K562 (cell line): ENCODE results near the gene DKKL1. TPM values are rescaled to one million over a fixed set of nuclear protein-coding genes. Genes with fewer than 3 reads are reported as not detected.

Experiments used
- ATAC-seq: fragments of 200-7000 bp; cut with Tn5 transposase; 3 replicates; pipeline ENCODE4 v1.9.1; 2020; ENCODE audit warnings: moderate library complexity
- BruUV-seq: library from RNA; stranded (reverse); fragments of 400-500 nt; replicated peaks from 2 replicates; lab custom pipeline; 2021; lab: Mats Ljungman, UMichigan
- CTCF ChIA-PET: fragments of 300-600 bp; formaldehyde crosslinking; extraction: SDS; loops from one replicate; lab custom pipeline; 2021; ENCODE audit warnings: low intra/inter-chr PET ratio; lab: Yijun Ruan, JAX
- POLR2A ChIA-PET: fragments of 300-600, 350-650 bp; sonication (Branson Sonifier 250); formaldehyde crosslinking; extraction: SDS; loops from one replicate; lab custom pipeline; 2021; ENCODE audit warnings: antibody characterized with exemption, inconsistent platforms; lab: Yijun Ruan, JAX
- DNase-seq, 4 experiments: peaks; one replicate each; pipeline versions ENCODE4 v3.0.0 to v3.0.0-alpha.2; 2011 to 2018; ENCODE audit warnings: low spot score in 3 of 4, mixed read lengths in 3 of 4; ENCODE audit errors: extremely low read depth in 1 of 4
- FAIRE-seq: peaks from 2 replicates; lab custom pipeline; 2011; peaks lifted over from hg19 to GRCh38; lab: Jason Lieb, UNC
- H2AFZ ChIP-seq: 2 replicates; pipeline ENCODE4 v1.6.0; 2011; ENCODE audit warnings: low read depth, low read length, control low read depth, inconsistent platforms
- H3K27ac ChIP-seq: fragments of 200-600 bp; 3 replicates; pipeline ENCODE4 v1.8.0; 2011; ENCODE audit warnings: low read depth, mild to moderate bottlenecking, control low read depth, inconsistent platforms, low read length, moderate library complexity, mixed read lengths; ENCODE audit errors: extremely low read depth
- H3K27me3 ChIP-seq, 2 experiments: fragments of 300-600 bp in 1 of 2; 2 replicates in 1 of 2; 3 replicates in 1 of 2; pipeline versions ENCODE4 v1.6.0 to v1.8.0; 2011; ENCODE audit warnings: inconsistent platforms in 2 of 2, low read length in 2 of 2, mild to moderate bottlenecking in 1 of 2, mixed read lengths in 1 of 2, moderate library complexity in 1 of 2; ENCODE audit not compliant: control insufficient read depth in 2 of 2, insufficient read depth in 2 of 2
- H3K36me3 ChIP-seq: fragments of 300-600 bp; 3 replicates; pipeline ENCODE4 v1.8.0; 2011; ENCODE audit warnings: mild to moderate bottlenecking, low read length, inconsistent platforms; ENCODE audit not compliant: control insufficient read depth, insufficient read depth
- H3K4me1 ChIP-seq, 2 experiments: fragments of 200-600 bp in 1 of 2; replicated peaks in 1 of 2; 2 replicates in 1 of 2; 3 replicates in 1 of 2; pipeline versions ENCODE4 v1.5.1 to v1.8.0; 2011; ENCODE audit warnings: inconsistent platforms in 2 of 2, low read length in 2 of 2, mild to moderate bottlenecking in 1 of 2, mixed read lengths in 1 of 2, moderate library complexity in 1 of 2; ENCODE audit not compliant: control insufficient read depth in 2 of 2, insufficient read depth in 2 of 2
- H3K4me2 ChIP-seq: 2 replicates; pipeline ENCODE4 v1.6.1; 2011; ENCODE audit warnings: low read length, control low read depth, inconsistent platforms, mixed read lengths; ENCODE audit not compliant: insufficient read depth
- H3K4me3 ChIP-seq: fragments of 200-600 bp; sonication (generic), shearing (Covaris generic); 2 replicates; pipeline ENCODE4 v1.5.1; 2016; ENCODE audit warnings: control low read depth, inconsistent platforms
- H3K79me2 ChIP-seq: fragments of 200-600 bp; 3 replicates; pipeline ENCODE4 v1.8.0; 2011; ENCODE audit warnings: low read length, inconsistent platforms; ENCODE audit not compliant: control insufficient read depth, insufficient read depth
- H3K9ac ChIP-seq, 2 experiments: 2 replicates each; pipeline versions ENCODE4 v1.6.0 to v1.6.1; 2011; ENCODE audit warnings: low read depth in 2 of 2, low read length in 2 of 2, control low read depth in 1 of 2, inconsistent platforms in 1 of 2, mild to moderate bottlenecking in 1 of 2, mixed read lengths in 1 of 2; ENCODE audit not compliant: insufficient read depth in 1 of 2
- H3K9me1 ChIP-seq: one replicate; pipeline ENCODE4 v1.6.0; 2011; ENCODE audit warnings: inconsistent platforms, mild to moderate bottlenecking, low read length, moderate library complexity; ENCODE audit not compliant: control insufficient read depth, insufficient read depth
- H3K9me3 ChIP-seq: replicated peaks from 2 replicates; pipeline ENCODE4 v1.5.1; 2011; ENCODE audit warnings: low read depth, low read length, inconsistent platforms; ENCODE audit not compliant: control insufficient read depth, insufficient read depth
- H4K20me1 ChIP-seq: replicated peaks from 2 replicates; pipeline ENCODE4 v1.6.1; 2011; ENCODE audit warnings: low read length, inconsistent platforms, mixed read lengths; ENCODE audit not compliant: control insufficient read depth, insufficient read depth
- BACH1 ChIP-seq: fragments of 200-800 bp; sonication (Bioruptor generic); IDR thresholded peaks from 2 replicates; pipeline ENCODE4 v1.6.1; 2016; ENCODE audit warnings: missing genetic modification characterization, missing compliant biosample characterization
- EP400 ChIP-seq: fragments of 450-650 bp; IDR thresholded peaks from 2 replicates; pipeline ENCODE4 v1.6.1; 2017; ENCODE audit warnings: antibody characterized with exemption, mild to moderate bottlenecking, moderate library complexity
- ESRRB ChIP-seq: fragments of 250-450 bp; sonication (Bioruptor Pico); IDR thresholded peaks from 2 replicates; pipeline ENCODE4 v1.5.0; 2020; ENCODE audit warnings: mild to moderate bottlenecking, moderate library complexity, borderline replicate concordance
- ETS2 ChIP-seq: IDR thresholded peaks from 2 replicates; pipeline ENCODE4 v1.6.1; 2016; ENCODE audit warnings: borderline replicate concordance, missing genetic modification characterization, mild to moderate bottlenecking, moderate library complexity, missing compliant biosample characterization; ENCODE audit not compliant: poor library complexity, severe bottlenecking
- HNRNPUL1 ChIP-seq: fragments of 200-400 bp; formaldehyde crosslinking; IDR thresholded peaks from 2 replicates; pipeline ENCODE4 v1.6.1; 2017; ENCODE audit warnings: low read length
- MAFG ChIP-seq: fragments of 450-650 bp; conservative IDR thresholded peaks from 2 replicates; pipeline ENCODE4 v1.6.1; 2016; ENCODE audit warnings: missing genetic modification characterization, missing compliant biosample characterization
- NR2C2 ChIP-seq, 2 experiments: fragments of 200-800 bp in 1 of 2; sonication (Bioruptor generic) in 1 of 2; sonication (generic) in 1 of 2; formaldehyde crosslinking in 1 of 2; IDR thresholded peaks; 2 replicates each; pipeline versions ENCODE4 v1.6.1 to v1.8.0; 2016 to 2022; ENCODE audit warnings: mild to moderate bottlenecking in 1 of 2, missing compliant biosample characterization in 1 of 2, missing genetic modification characterization in 1 of 2, missing genetic modification reagents in 1 of 2
- PHF21A ChIP-seq: fragments of 450-650 bp; IDR thresholded peaks from 2 replicates; pipeline ENCODE4 v1.6.1; 2017; ENCODE audit warnings: low read depth, borderline replicate concordance
- PRMT5 ChIP-seq: sonication (generic); formaldehyde crosslinking; IDR thresholded peaks from 2 replicates; pipeline ENCODE4 v1.5.0; 2020; ENCODE audit warnings: missing genetic modification reagents
- PTTG1 ChIP-seq: fragments of 450-650 bp; IDR thresholded peaks from 2 replicates; pipeline ENCODE4 v1.6.1; 2016; ENCODE audit warnings: low read depth, mild to moderate bottlenecking, missing genetic modification characterization, missing compliant biosample characterization
- RFX5 ChIP-seq: IDR thresholded peaks from 2 replicates; pipeline ENCODE4 v1.6.1; 2011; ENCODE audit warnings: low read depth, mild to moderate bottlenecking, improper control_type of control experiment, low read length
- XRCC3 ChIP-seq: fragments of 450-650 bp; IDR thresholded peaks from 2 replicates; pipeline ENCODE4 v1.6.1; 2017; ENCODE audit warnings: mild to moderate bottlenecking, moderate library complexity
- XRCC4 ChIP-seq: IDR thresholded peaks from one replicate; pipeline ENCODE4 v1.6.1; 2011; ENCODE audit not compliant: insufficient read depth, insufficient read length; ENCODE audit errors: extremely low read depth
- ZBED1 ChIP-seq: IDR thresholded peaks from 2 replicates; pipeline ENCODE4 v1.6.1; 2014
- ZFP30 ChIP-seq: fragments of 250-450 bp; sonication (Bioruptor Pico); IDR thresholded peaks from 2 replicates; pipeline ENCODE4 v1.8.0; 2022; ENCODE audit warnings: moderate library complexity, mild to moderate bottlenecking, inconsistent platforms, borderline replicate concordance
- WGBS: fragments of 100-300 bp; shearing (Covaris generic); methylation state at CpG from one replicate; pipeline ENCODE4 v1.1.6; 2016; ENCODE audit warnings: low coverage, mixed read lengths; ENCODE audit not compliant: insufficient coverage; ENCODE audit errors: missing lambda C conversion rate; 5-methylcytosine and 5-hydroxymethylcytosine counted together
- in situ Hi-C: fragments of 300-500 bp; cut with MboI; formaldehyde crosslinking; loops from 4 replicates; pipeline ENCODE4 v1.15.0; 2018; ENCODE audit warnings: inconsistent platforms, mixed read lengths
- intact Hi-C: fragments of 100-400 bp; cut with micrococcal nuclease; formaldehyde crosslinking; loops from 2 replicates; pipeline ENCODE4 v1.14.2; 2022
- polyA plus RNA-seq, 8 experiments: library from polyadenylated mRNA; depleted of rRNA in 4 of 8; stranded (reverse) in 5 of 8; unstranded in 3 of 8; fragments of >200 nt; fragmentation: Nextera tagmentation in 2 of 8; fragmentation: Illumina TruSeq in 1 of 8; extraction: Ambion mirVana in 2 of 8; extraction: Trizol in 1 of 8; gene quantifications; 2 replicates each; pipeline versions ENCODE4 v1.2.1 to v1.2.3, GENCODE V29; 2011 to 2014; ENCODE audit warnings: inconsistent platforms in 1 of 8, missing spikeins in 1 of 8
- total RNA-seq, 7 experiments: library from RNA; depleted of rRNA in 6 of 7; stranded (reverse); fragments of >200 nt in 6 of 7; fragmentation: Illumina TruSeq in 2 of 7; extraction: Trizol in 2 of 7; gene quantifications; 2 replicates each; pipeline versions ENCODE4 v1.2.1 to v1.2.3, GENCODE V29; 2011 to 2021; ENCODE audit warnings: low replicate concordance in 1 of 7
- TF ChIP-seq, protein P1 (sequence below): fragments of 250-450 bp; sonication (Bioruptor Pico); IDR thresholded peaks from 2 replicates; pipeline ENCODE4 v1.5.0; 2021; ENCODE audit warnings: mild to moderate bottlenecking, borderline replicate concordance

Gene DKKL1
- total and polyA plus RNA-seq, 9 of the 15 experiments (the other 6 are each of a cell fraction or from before 2014, with no cell fraction given), result 0.15 to 1.7 (median 0.52) TPM

DNA sequence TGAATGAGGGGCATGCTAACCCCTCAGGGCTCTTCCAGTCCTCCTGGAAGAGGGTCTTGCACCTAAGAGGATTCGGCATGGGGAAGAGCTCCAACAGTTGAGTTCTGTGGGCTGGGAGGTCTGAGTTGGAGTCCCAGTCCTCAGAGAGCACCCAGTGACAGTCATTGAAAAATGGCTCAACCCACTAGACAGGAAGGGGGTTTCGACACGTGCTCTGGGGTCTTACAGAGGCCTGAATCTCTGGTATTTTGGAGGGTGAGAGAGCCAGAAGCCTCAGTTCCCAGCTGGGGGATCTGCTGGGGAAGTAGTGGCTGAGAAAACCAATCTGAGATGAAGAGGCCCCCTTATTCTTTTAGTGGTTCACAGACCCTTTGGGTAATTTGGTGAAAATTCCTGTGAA is 50.6 kb downstream of the DKKL1 start:
- Histone ChIP-seq H3K27ac (no peak overlapping the region), H3K27me3 (no peaks in the 10 kb centered on the region), H3K9ac (peak overlapping the region in 1 of 2 experiments; percentile 70; a peak in 2 of 4 replicates), H3K9me3 (no peaks in the 10 kb centered on the region), H4K20me1 (no peaks in the 10 kb centered on the region), H2AFZ (no peak overlapping the region), H3K79me2 (no peaks in the 10 kb centered on the region), H3K4me2 (no peak overlapping the region), H3K4me3 (no peak overlapping the region), H3K36me3 (no peaks in the 10 kb centered on the region), H3K4me1 (peaks cover 22 to 40% of the 10 kb centered on the region in 2 experiments), H3K9me1 (no peaks in the 10 kb centered on the region)
- intact Hi-C loops, result no loop called here
- CTCF ChIA-PET, result no interaction called here
- no peak for FAIRE-seq
- no peak for ATAC-seq
- DNase-seq, result no peak
- POLR2A ChIA-PET, result interaction anchor here (1.0 to 1.4 kb wide), 2 partner anchors 10 to 264 kb away, joined by 3 to 6 read pairs; partner anchors contain the start of gene PTH2
- TF ChIP-seq PRMT5 (CRISPR knock-in tag) (no peak), ETS2 (tag) (no peak), NR2C2 (CRISPR knock-in tag; IDR thresholded peaks at IDR 0.05) (no peak), NR2C2 (tag; IDR thresholded peaks at IDR 0.05) (no peak), ZBED1 (no peak), HNRNPUL1 (no peak), MAFG (tag) (no peak), BACH1 (no peak), RFX5 (no peak), ZFP30 (CRISPR knock-in tag) (no peak), ESRRB (CRISPR knock-in tag) (no peak), XRCC3 (no peak), EP400 (no peak), PHF21A (no peak), PTTG1 (tag) (no peak), XRCC4 (no peak)
- TF ChIP-seq, protein P1, sequence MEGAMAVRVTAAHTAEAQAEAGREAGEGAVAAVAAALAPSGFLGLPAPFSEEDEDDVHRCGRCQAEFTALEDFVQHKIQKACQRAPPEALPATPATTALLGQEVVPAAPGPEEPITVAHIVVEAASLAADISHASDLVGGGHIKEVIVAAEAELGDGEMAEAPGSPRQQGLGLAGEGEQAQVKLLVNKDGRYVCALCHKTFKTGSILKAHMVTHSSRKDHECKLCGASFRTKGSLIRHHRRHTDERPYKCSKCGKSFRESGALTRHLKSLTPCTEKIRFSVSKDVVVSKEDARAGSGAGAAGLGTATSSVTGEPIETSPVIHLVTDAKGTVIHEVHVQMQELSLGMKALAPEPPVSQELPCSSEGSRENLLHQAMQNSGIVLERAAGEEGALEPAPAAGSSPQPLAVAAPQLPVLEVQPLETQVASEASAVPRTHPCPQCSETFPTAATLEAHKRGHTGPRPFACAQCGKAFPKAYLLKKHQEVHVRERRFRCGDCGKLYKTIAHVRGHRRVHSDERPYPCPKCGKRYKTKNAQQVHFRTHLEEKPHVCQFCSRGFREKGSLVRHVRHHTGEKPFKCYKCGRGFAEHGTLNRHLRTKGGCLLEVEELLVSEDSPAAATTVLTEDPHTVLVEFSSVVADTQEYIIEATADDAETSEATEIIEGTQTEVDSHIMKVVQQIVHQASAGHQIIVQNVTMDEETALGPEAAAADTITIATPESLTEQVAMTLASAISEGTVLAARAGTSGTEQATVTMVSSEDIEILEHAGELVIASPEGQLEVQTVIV (CRISPR knock-in tag), result no peak
- BruUV-seq, result no TSS peak
- 50% methylated on average over 2 of the region's 3 CpGs for WGBS
- in situ Hi-C loops, result no loop called here
